Stimulated activated CD8-positive, alpha-beta memory T cell treated with anti-CD3 and anti-CD28 coated beads, Interleukin-7, amount 100 ng/mL, for 4 hours (primary cell): ENCODE measurements around the gene ALK.

Experiments used
- DNase-seq, 2 donors: peaks; one replicate each; pipeline ENCODE4 v3.0.0-alpha.2; 2020; ENCODE audit warnings: low read depth in 2 of 2

ALK gene

GRCh38 chr2:29611850-29612249 lies 309.5 kb downstream of the ALK start:
- DNase-seq: no peak

GRCh38 chr2:29611261-29611660 lies 310.1 kb downstream of the ALK start:
- no peak for DNase-seq

DNA sequence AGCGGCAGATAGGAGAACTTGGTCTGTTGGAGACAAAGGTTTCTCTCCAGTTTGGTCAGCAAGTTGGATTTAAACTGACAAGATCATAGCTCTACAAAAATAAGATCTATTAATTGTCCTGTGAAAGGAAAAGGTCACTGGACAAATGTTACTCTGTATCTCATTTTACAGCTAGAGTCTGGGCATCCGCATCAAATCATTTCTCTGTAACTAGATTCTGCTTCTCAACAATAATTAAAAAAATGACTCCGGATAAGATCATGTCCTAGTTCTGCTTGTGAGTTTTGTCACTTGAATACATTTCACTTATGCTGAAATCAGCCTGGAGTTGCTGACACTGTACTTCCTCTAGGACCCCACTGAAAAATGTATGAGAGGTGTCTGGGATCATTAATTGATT lies 310.8 kb downstream of the ALK start:
- DNase-seq: no peak

DNA sequence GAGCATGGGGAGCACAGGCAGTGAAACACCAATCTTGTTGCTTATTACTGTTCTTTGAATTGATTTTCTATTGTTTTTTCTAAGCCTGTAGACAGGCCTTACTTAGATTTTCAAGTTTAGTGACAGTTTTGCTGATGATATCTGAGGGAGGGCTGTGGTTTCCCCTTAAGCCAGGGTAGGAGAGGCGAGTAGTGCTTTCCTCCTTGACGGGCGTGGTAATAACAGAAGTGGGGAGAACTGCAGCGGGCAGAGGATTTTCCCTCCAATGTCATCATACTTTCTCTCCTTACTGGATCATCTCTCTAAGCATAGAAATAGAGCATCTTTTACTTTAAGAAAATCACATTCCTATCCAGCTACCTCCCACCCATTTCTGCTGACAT lies 314.4 kb downstream of the ALK start:
- DNase-seq: no peak

- DNase-seq: no peak
Measured at GRCh38 chr2:29606104-29607037, 315.0 kb downstream of the ALK start.

DNA sequence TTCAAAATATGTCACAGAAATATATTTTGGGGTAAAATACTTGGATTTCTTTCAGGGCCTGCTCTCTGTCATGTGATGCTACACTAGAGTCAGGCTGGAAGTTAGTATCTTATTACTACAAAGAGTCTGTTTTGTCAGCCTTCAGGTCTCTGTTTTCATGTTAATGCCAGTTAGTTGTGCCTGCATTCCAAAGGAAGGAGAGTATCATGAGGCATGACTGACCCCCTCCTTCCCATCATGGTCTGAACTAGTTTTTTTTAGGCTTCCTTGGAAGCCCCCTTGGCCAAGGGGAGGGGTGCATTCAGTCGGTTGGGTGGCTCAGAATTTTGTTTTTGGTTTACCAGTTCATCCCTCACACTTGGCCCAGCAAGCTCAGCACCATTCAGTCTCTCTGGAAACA lies 318.0 kb downstream of the ALK start:
- DNase-seq: no peak

DNA sequence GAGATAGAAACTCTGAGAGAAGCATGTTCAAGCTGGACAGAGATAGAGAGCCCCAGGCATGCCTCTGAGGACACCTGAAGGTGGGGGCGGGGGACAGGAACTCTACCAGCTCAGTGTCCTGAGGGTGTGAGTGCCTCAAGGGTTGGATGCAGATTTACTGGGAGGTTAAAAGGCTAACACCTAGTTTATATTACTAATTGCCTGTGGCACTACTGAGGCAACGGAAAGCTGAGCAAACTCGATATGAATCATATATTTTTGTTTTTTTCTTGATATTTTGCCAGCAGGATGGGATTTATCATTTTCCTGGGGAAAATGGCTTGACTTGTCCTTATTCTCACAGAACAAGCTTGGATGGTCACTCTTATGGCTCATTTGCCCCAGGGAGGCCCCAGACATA lies 319.5 kb downstream of the ALK start:
- DNase-seq: no peak

DNA sequence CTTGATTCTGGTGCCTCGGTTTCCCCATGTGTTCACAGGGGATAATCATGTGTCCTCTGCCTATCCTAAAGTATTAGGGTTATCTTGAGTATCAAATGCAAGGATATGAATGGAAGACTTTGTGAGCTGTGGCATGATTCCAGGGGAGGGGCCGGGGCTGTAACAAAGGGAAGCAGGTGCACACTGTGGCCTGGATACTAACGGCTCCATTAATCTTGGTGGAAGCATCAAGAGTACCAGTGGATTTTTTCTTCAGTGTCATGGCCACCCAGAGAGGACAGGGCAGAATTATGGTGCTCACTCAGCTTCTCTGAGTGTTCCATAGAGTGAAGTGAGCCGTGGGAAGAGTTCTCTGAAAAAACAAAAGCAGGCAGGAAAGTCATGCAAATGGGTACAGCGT lies 320.1 kb downstream of the ALK start:
- no peak for DNase-seq

- DNase-seq: no peak
Measured at GRCh38 chr2:29599946-29600345, 321.4 kb downstream of the ALK start.

GRCh38 chr2:29598978-29599377 lies 322.4 kb downstream of the ALK start:
- no peak for DNase-seq

GRCh38 chr2:29597035-29597434 lies 324.4 kb downstream of the ALK start:
- DNase-seq: no peak

GRCh38 chr2:29596584-29596983 lies 324.8 kb downstream of the ALK start:
- DNase-seq: no peak

DNA sequence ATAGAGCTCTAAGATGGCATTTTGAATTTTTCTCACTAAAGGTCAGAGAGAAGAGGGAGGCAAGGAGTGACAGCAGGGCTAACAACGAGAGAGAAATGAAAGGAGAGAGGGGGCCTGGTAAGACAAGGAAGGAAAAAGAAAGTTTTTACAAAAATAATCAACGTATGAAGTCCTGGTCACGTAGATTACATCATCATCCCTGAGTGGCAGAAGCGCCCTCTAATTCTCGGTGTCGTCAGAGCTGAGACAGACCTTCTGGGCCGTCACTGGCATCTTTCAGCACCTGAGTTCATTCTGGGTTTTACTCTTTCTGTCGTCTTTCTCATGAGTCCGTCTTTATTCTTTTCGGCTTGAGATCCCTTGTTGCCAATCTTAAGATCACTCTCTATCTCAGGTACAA lies 329.8 kb downstream of the ALK start:
- DNase-seq: no peak

- DNase-seq: no peak
Measured at GRCh38 chr2:29590211-29590610, 331.2 kb downstream of the ALK start.

GRCh38 chr2:29589440-29590103 lies 331.8 kb downstream of the ALK start:
- no peak for DNase-seq

GRCh38 chr2:29587402-29588190 lies 333.8 kb downstream of the ALK start:
- no peak for DNase-seq

- no peak for DNase-seq
Measured at GRCh38 chr2:29586919-29587318, 334.5 kb downstream of the ALK start.

GRCh38 chr2:29583548-29584156 lies 337.7 kb downstream of the ALK start:
- no peak for DNase-seq

DNA sequence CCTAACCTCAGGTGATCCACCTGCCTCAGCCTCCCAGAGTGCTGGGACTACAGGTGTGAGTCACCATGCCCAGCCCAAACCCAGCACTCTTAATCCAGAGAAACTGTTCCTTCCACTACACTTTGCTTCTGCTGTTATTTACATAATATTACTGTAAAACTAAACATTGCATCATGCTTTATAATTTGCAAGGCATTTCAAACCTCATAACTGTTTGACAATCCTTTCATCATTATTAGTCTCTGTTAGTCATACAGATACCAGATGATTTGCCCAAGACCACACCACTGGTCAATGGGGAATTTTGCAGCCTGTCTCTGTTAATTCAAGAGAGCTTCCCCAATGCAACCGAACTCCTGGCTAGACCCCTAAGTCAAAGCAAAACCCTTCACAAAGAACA lies 338.3 kb downstream of the ALK start:
- no peak for DNase-seq

- no peak for DNase-seq
Measured at GRCh38 chr2:29582062-29582461, 339.3 kb downstream of the ALK start.

GRCh38 chr2:29580223-29580622 lies 341.2 kb downstream of the ALK start:
- DNase-seq: no peak
